IMR-90 (cell line): ENCODE data around the gene IKZF4.
"Not testable (repeated sequence)": the region's sequence is repeated elsewhere in the genome, so short reads cannot be mapped to it uniquely, and the experiment has no call there.

Source experiments
- BHLHE40 ChIP-seq: fragments of 150-350 bp; IDR thresholded peaks from 2 replicates; pipeline ENCODE4 v1.6.1; 2016; ENCODE audit warnings: mild to moderate bottlenecking, low read depth, low read length
- POLR2A ChIP-seq: IDR thresholded peaks from 2 replicates; pipeline ENCODE4 v1.6.1; 2012; ENCODE audit warnings: mild to moderate bottlenecking, low read depth, low read length
- TF ChIP-seq, protein P1 (sequence below): fragments of 150-350 bp; IDR thresholded peaks from 2 replicates; pipeline ENCODE4 v1.6.1; 2017; ENCODE audit warnings: mild to moderate bottlenecking, antibody characterized with exemption, low read length, low read depth

DNA sequence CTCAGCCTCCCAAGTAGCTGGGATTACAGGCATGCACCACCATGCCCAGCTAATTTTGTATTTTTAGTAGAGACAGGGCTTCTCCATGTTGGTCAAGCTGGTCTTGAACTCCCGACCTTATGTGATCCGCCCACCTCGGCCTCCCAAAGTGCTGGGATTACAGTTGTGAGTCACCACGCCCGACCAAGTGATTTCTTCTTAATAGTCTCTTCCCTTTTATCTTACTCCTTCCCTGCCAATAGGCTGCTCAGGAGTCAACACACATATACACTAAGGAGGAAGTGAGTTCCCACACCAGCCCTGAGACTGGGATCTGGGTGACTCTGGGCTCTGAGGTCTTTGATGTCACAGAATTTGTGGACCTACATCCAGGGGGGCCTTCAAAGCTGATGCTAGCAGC lies 17.5 kb upstream of the IKZF4 start:
- TF ChIP-seq BHLHE40, POLR2A: not testable (repeated sequence)
- TF ChIP-seq, protein P1, sequence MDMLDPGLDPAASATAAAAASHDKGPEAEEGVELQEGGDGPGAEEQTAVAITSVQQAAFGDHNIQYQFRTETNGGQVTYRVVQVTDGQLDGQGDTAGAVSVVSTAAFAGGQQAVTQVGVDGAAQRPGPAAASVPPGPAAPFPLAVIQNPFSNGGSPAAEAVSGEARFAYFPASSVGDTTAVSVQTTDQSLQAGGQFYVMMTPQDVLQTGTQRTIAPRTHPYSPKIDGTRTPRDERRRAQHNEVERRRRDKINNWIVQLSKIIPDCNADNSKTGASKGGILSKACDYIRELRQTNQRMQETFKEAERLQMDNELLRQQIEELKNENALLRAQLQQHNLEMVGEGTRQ = not testable (repeated sequence)
